ENCODE measurements around the gene ISOC2.

GRCh38 chr19:55424518-55424917 is 36.9 kb downstream of the ISOC2 start:
- TF ChIP-seq POLR2A (IDR thresholded peaks at IDR 0.05) (no peak), CTCF (IDR thresholded peaks at IDR 0.05) (no peak)
